Dermis blood vessel endothelial cell (primary cell): ENCODE data around the gene TMOD4. TPM values are rescaled to one million over a fixed set of nuclear protein-coding genes. Genes with fewer than 3 reads are reported as not detected.

Experiments
- DNase-seq: peaks from one replicate; pipeline ENCODE4 v3.0.0; 2010
- total RNA-seq: library from RNA; depleted of rRNA; stranded (reverse); fragments of >200 nt; gene quantifications from 2 replicates; pipeline ENCODE4 v1.2.3, GENCODE V29; 2014

Gene TMOD4
- total RNA-seq, 1 donor from 2014 or later, result not detected

GRCh38 chr1:151175041-151175741 is 590 bp downstream of the TMOD4 start:
- DNase-seq, result no peak

- no peak for DNase-seq
Observed at GRCh38 chr1:151171190-151171589, 4.6 kb downstream of the TMOD4 start.

DNA sequence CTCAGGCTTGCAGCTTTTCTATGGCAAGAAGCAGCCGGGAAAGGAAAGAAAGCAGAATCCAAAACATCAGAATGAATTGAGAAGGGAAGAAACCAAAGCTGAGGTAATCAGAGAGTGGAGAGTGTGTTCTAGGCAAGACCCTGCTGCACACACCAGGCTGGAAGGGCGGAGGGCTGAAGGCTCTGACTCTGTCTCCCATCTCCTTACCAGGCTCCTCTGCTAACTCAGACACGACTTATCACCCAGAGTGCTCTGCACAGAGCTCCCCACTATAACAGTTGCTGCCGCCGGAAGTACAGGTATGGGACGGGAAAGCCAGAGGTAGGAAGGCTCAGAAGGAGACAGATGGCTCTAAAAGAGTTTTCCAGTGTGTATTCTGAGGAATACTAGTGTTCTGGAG is 8.7 kb downstream of the TMOD4 start:
- no peak for DNase-seq

GRCh38 chr1:151166505-151166956 is 9.2 kb downstream of the TMOD4 start:
- DNase-seq, result peak; percentile 57

GRCh38 chr1:151165738-151166504 is 9.9 kb downstream of the TMOD4 start, which contains the start of the genes LYSMD1 and SCNM1:
TSS of gene LYSMD1 (minus strand) at chr1:151165902. CDS start at chr1:151165258, 644 bp downstream.
TSS of gene SCNM1 (plus strand) at chr1:151166144. CDS start at chr1:151166153, 9 bp downstream.
- DNase-seq, result peak; percentile 99

GRCh38 chr1:151165281-151165737 is 10.5 kb downstream of the TMOD4 start:
- peak; percentile 53 for DNase-seq

DNA sequence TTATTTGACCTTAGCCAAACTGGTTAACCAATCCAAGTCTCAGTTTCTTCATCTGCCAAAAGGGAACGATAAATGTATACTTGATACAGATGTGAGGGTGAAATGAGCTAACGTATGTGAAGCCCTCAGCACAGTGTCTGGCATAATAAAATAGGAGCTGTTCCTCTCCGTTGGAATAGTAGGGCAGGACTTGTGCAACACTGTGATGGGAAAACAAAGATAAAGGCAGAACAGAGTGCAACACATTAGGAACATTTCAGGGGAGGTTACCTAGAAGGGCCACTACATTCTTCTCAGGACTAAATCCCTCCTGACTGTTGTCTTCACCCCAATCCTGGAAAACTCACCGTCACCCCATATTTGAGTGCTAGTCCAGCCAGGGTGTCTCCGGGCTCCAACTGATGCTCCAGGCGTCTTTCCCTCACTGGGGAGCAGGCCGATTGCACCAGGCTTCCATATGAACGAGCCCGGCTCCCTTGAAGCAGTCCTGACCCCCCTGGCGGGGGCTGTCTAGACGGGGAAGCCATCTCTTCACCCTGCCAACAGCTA is 11.0 kb downstream of the TMOD4 start:
- DNase-seq, result no peak

- DNase-seq, result no peak
Observed at GRCh38 chr1:151159373-151159772, 16.4 kb downstream of the TMOD4 start.

DNA sequence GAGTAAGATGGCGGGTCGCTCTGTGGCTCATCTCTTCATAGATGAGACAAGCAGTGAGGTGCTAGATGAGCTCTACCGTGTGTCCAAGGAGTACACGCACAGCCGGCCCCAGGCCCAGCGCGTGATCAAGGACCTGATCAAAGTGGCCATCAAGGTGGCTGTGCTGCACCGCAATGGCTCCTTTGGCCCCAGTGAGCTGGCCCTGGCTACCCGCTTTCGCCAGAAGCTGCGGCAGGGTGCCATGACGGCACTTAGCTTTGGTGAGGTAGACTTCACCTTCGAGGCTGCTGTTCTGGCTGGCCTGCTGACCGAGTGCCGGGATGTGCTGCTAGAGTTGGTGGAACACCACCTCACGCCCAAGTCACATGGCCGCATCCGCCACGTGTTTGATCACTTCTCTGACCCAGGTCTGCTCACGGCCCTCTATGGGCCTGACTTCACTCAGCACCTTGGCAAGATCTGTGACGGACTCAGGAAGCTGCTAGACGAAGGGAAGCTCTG is 17.0 kb downstream of the TMOD4 start:
- no peak for DNase-seq

DNA sequence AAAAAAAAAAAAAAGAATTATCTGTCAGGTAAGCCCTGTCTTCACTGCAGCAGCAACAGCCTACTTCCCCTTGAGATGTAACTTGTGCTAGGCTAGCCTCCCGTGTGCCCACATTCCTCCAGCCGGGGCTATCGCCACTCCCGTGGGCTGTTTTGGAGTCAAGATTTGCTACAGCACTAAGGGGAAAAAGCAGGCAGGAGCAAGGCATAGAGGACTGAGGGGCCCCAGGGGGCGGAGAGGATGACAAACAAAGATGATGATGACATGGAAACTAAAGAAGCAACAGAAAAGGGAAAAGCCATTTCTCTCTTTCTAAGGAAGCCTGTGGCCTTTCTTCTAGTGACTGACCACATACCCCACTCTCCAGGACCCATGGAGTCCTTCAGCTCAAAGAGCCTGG is 17.5 kb downstream of the TMOD4 start:
- DNase-seq, result no peak

- no peak for DNase-seq
Observed at GRCh38 chr1:151157067-151157531, 18.7 kb downstream of the TMOD4 start.

DNA sequence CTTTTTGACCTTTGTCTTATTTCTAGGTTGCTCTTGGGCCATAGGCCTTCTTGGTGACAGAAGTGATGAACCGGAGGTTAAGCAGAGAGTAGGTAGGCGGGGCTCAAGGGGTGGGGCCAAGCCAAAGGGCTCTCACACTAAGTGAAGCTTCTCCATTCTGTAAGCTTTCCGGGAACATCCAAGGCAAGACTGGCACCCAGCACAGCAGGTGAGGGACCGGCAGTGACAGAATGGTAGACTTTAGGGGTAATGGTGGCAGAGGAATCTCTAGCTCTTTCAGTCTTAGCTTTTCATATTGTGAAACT is 19.3 kb downstream of the TMOD4 start, which contains the start of gene TNFAIP8L2:
TSS of gene TNFAIP8L2 (plus strand) at position 135 of the 305 bp plus-strand sequence. CDS start 2,049 bp downstream, outside the sequence.
- DNase-seq, result no peak

GRCh38 chr1:151147665-151148064 is 28.1 kb downstream of the TMOD4 start:
- no peak for DNase-seq

DNA sequence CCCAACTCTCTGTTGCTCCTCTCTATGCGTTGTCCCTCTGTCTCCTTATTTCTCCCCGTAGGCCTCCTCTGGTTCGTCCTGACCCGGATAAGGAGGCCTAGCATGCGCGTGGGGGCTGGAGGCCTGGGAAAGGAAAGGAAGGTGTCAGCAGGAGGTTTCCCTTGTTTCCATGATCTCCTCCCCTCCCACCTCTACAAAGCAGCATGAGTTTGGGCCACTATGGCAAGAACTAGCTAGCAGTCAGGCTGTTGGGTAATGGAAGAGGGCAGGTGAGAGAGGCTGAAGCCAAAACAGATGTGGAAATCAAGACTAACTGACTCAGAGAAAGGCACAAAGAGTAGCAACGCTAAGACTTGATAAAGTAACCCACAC is 28.7 kb downstream of the TMOD4 start:
- DNase-seq, result peak; percentile 48

- peak; percentile 95 for DNase-seq
Observed at GRCh38 chr1:151146412-151147131, 29.2 kb downstream of the TMOD4 start, which contains the start of gene SEMA6C. TSS of gene SEMA6C (minus strand) at chr1:151146631. CDS start at chr1:151142621, 4,010 bp downstream.

GRCh38 chr1:151146072-151146411 is 29.7 kb downstream of the TMOD4 start:
- DNase-seq, result peak; percentile 34

- peak; percentile 44 for DNase-seq
Observed at GRCh38 chr1:151145304-151146071, 30.3 kb downstream of the TMOD4 start.

GRCh38 chr1:151144474-151145303 is 31.1 kb downstream of the TMOD4 start:
- DNase-seq, result peak; percentile 51

DNA sequence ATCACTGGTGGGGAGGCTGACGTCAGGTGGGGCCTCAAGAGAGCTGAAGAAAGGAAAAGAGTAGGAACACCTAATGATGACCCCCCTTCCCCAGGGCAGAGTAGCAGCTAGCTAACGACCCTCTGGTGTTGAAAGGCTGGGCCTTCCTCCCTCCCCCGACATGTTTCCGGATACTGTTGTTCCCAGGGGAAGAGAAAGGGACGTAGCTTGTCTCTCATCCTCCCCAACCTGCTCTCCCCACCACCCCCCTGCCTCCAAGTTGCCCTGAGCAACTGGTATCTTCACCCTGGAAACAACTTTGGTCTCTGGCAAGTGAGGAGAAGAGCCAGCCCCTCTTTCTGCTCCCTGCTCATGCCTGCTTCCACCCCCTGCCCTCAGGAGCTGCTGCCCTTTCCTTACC is 31.8 kb downstream of the TMOD4 start:
- DNase-seq, result no peak

DNA sequence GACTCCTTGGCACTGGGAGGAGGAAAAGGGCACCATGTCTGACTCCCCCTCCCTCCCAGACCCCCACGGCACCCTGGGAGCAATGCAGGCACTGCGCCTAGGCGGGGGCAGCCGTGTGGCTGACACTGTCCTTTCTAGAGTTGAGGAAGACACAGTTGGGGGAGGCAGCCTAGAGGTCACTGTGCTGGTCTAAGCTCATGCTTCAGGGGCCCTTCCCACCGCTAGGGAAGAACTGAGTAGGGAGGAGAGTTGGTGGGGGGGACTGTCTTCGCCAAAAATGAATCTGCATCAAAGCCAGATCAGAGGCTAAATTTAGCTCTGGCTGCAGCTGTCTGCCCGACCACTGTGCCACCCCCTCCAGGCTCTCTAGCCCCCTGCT is 32.7 kb downstream of the TMOD4 start:
- DNase-seq, result no peak
